Measurements from ENCODE around the gene KIF21A. TPM values are rescaled to one million over a fixed set of nuclear protein-coding genes. Genes with fewer than 3 reads are reported as not detected.

KIF21A gene
- total and polyA plus RNA-seq, 2 of the 13 experiments (the other 11 are each of a cell fraction or from before 2014, with no cell fraction given), result 20.6 to 39.7 TPM

DNA sequence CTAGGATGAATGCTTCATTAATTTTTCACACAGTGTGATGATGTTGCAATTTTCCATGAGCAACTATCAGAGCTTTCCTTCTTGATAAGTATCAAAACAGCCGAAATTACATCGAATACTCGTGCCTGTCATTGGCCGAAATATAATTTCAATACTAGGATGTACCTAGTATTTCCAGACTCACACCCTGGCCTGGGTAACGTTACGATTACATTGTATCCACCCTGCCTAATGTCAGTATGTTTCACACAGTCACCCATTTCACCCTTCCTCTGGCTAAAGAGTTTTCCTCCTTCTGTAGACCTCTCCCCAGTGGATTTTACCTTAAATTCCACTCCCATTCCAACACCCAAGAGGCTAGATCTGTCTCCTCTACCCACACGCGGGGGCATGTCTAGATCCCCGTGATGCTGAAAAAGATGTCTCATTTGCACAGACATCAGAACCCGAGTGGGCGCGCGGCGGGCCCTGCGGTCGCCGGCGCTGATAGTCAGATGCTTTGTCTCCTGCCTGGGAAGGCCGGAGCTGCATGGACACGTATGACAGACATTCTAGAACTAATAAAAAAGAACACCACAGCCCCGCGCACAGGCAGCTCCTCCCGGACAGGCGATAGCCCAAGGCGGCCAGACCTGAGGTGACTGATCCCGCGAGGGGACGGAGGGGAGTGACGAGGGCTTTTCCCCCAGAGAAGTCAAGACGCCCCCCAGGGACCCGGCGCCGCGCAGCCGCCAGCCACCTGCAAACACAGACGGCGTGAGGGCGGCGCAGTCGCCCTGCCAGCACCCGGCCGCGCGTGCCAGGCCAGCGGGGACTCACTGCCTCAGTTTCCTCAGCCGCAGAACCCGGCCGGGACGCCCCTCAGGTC, 723 bp downstream of the KIF21A start (continued):
- TF ChIP-seq ZC3H13 (CRISPR knock-in tag; IDR thresholded peaks at IDR 0.05), result 0 out of 2 replicates have a peak, but pooled peaks have one; percentile 46
- TF ChIP-seq, protein P1, sequence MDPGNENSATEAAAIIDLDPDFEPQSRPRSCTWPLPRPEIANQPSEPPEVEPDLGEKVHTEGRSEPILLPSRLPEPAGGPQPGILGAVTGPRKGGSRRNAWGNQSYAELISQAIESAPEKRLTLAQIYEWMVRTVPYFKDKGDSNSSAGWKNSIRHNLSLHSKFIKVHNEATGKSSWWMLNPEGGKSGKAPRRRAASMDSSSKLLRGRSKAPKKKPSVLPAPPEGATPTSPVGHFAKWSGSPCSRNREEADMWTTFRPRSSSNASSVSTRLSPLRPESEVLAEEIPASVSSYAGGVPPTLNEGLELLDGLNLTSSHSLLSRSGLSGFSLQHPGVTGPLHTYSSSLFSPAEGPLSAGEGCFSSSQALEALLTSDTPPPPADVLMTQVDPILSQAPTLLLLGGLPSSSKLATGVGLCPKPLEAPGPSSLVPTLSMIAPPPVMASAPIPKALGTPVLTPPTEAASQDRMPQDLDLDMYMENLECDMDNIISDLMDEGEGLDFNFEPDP (CRISPR knock-in tag; conservative IDR thresholded peaks at IDR 0.05), result no peak
- TF ChIP-seq ZNF337 (CRISPR knock-in tag; IDR thresholded peaks at IDR 0.05; ENCODE audit: borderline replicate concordance, low read depth), result no peak
- TF ChIP-seq ETV5 (CRISPR knock-in tag; IDR thresholded peaks at IDR 0.05; ENCODE audit: borderline replicate concordance), result no peak
- TF ChIP-seq HDAC1 (CRISPR knock-in tag; IDR thresholded peaks at IDR 0.05), result peak; percentile 12; the same call in 1 of the 2 replicates
- no peak for TF ChIP-seq POGZ (CRISPR knock-in tag; IDR thresholded peaks at IDR 0.05)
- TF ChIP-seq, protein P2, sequence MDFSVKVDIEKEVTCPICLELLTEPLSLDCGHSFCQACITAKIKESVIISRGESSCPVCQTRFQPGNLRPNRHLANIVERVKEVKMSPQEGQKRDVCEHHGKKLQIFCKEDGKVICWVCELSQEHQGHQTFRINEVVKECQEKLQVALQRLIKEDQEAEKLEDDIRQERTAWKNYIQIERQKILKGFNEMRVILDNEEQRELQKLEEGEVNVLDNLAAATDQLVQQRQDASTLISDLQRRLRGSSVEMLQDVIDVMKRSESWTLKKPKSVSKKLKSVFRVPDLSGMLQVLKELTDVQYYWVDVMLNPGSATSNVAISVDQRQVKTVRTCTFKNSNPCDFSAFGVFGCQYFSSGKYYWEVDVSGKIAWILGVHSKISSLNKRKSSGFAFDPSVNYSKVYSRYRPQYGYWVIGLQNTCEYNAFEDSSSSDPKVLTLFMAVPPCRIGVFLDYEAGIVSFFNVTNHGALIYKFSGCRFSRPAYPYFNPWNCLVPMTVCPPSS (IDR thresholded peaks at IDR 0.05), result no peak
- TF ChIP-seq, protein P3, sequence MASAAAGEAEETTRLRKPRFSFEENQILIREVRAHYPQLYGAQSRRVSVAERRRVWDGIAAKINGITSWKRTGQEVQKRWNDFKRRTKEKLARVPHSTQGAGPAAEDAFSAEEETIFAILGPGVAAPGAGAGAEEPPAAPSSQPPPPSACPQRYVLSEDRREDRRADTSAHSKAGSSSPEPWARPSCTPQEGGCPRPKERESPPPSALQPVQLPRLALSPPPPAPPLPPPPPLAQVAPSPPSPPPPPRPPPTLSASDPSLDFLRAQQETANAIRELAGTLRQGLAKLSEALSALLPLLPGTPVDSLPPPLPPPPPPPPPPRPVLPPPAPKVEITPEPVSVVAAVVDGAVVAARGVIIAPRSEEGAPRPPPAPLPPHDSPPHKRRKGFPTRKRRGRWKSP (CRISPR knock-in tag; IDR thresholded peaks at IDR 0.05), result no peak; the same call in 1 of the 2 replicates
- no peak for TF ChIP-seq HIVEP1 (CRISPR knock-in tag; IDR thresholded peaks at IDR 0.05)
- no peak for TF ChIP-seq ZEB1 (IDR thresholded peaks at IDR 0.05; ENCODE audit: insufficient replicate concordance, low read depth)
- no peak for TF ChIP-seq PHF20 (CRISPR knock-in tag; IDR thresholded peaks at IDR 0.05)
- no peak for TF ChIP-seq YEATS2 (CRISPR knock-in tag; IDR thresholded peaks at IDR 0.05; ENCODE audit: borderline replicate concordance)
- no peak for TF ChIP-seq TARDBP (CRISPR knock-in tag; IDR thresholded peaks at IDR 0.05)
- no peak for TF ChIP-seq ZNF766 (CRISPR knock-in tag; IDR thresholded peaks at IDR 0.05; ENCODE audit: borderline replicate concordance)
- TF ChIP-seq, protein P4, sequence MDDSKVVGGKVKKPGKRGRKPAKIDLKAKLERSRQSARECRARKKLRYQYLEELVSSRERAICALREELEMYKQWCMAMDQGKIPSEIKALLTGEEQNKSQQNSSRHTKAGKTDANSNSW (CRISPR knock-in tag; IDR thresholded peaks at IDR 0.05; ENCODE audit: borderline replicate concordance), result no peak
- TF ChIP-seq DMAP1 (CRISPR knock-in tag; IDR thresholded peaks at IDR 0.05), result no peak
- 0 out of 2 replicates have a peak, but pooled peaks have one; percentile 9 for TF ChIP-seq KDM5B (CRISPR knock-in tag; IDR thresholded peaks at IDR 0.05; ENCODE audit: borderline replicate concordance)
- no peak for TF ChIP-seq ZNF790 (CRISPR knock-in tag; IDR thresholded peaks at IDR 0.05; ENCODE audit: borderline replicate concordance)
- no peak for TF ChIP-seq FOXK1 (CRISPR knock-in tag; IDR thresholded peaks at IDR 0.05; ENCODE audit: borderline replicate concordance, low read depth)
- no peak for TF ChIP-seq PHB2 (IDR thresholded peaks at IDR 0.05; ENCODE audit: partially characterized antibody)
- TF ChIP-seq, protein P5, sequence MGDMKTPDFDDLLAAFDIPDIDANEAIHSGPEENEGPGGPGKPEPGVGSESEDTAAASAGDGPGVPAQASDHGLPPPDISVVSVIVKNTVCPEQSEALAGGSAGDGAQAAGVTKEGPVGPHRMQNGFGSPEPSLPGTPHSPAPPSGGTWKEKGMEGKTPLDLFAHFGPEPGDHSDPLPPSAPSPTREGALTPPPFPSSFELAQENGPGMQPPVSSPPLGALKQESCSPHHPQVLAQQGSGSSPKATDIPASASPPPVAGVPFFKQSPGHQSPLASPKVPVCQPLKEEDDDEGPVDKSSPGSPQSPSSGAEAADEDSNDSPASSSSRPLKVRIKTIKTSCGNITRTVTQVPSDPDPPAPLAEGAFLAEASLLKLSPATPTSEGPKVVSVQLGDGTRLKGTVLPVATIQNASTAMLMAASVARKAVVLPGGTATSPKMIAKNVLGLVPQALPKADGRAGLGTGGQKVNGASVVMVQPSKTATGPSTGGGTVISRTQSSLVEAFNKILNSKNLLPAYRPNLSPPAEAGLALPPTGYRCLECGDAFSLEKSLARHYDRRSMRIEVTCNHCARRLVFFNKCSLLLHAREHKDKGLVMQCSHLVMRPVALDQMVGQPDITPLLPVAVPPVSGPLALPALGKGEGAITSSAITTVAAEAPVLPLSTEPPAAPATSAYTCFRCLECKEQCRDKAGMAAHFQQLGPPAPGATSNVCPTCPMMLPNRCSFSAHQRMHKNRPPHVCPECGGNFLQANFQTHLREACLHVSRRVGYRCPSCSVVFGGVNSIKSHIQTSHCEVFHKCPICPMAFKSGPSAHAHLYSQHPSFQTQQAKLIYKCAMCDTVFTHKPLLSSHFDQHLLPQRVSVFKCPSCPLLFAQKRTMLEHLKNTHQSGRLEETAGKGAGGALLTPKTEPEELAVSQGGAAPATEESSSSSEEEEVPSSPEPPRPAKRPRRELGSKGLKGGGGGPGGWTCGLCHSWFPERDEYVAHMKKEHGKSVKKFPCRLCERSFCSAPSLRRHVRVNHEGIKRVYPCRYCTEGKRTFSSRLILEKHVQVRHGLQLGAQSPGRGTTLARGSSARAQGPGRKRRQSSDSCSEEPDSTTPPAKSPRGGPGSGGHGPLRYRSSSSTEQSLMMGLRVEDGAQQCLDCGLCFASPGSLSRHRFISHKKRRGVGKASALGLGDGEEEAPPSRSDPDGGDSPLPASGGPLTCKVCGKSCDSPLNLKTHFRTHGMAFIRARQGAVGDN (CRISPR knock-in tag; IDR thresholded peaks at IDR 0.05), result no peak; the same call in 1 of the 2 replicates
